HG02642 (cell line): Measurements from ENCODE around the gene FCAR.
"Not testable (repeated sequence)": the region's sequence is repeated elsewhere in the genome, so short reads cannot be mapped to it uniquely, and the experiment has no call there.

Source experiments
- ATAC-seq: cut with Tn5 transposase; IDR thresholded peaks from one replicate; pipeline ENCODE4 v1.9.1; 2021; ENCODE audit warnings: mild to moderate bottlenecking; ENCODE audit not compliant: unreplicated experiment, poor library complexity

Gene FCAR

GRCh38 chr19:54893406-54893805 lies 19.4 kb downstream of the FCAR start:
- no peak for ATAC-seq

GRCh38 chr19:54894106-54894505 lies 20.1 kb downstream of the FCAR start:
- not testable (repeated sequence) for ATAC-seq

DNA sequence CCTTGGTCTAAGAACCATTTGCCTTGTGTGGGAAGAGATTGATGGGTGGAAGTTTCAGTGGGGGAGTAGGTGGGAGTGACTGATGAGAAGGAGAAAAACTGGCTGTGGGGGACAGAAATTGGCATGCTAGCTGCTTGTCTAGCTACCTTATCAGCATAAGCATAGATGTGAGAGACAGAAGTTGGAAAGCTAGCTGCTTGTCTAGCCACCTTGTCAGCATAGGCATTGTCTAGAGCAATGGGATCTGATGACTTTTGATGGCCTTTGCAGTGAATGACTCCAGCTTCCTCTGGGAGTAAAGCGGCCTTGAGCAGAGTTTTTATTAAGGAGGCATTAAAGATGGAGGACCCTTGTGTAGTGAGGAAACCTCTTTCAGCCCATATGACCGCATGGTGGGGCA lies 22.0 kb downstream of the FCAR start:
- ATAC-seq, result no peak

DNA sequence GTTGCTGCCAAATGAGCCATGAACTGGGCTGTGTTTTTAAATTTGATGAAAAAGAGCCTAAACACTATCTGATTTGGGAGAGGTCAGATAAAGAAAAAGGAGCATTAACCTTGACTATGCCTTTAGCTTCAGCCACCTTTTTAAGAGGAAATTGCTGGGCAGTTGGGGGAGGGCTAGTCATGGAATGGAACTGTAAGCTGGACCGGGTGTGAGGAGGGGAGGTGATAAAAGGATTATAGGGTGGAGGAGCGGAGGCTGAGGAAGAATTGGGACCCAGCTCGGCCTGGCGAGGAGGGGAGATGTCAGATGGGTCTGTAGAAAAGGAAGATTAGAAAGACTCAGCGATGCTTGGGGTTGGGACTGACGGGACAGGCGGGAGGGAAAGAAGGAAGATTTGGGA lies 24.6 kb downstream of the FCAR start:
- ATAC-seq, result not testable (repeated sequence)

GRCh38 chr19:54899646-54900045 lies 25.6 kb downstream of the FCAR start:
- ATAC-seq, result not testable (repeated sequence)

- not testable (repeated sequence) for ATAC-seq
Measured at GRCh38 chr19:54901153-54901552, 27.1 kb downstream of the FCAR start.

DNA sequence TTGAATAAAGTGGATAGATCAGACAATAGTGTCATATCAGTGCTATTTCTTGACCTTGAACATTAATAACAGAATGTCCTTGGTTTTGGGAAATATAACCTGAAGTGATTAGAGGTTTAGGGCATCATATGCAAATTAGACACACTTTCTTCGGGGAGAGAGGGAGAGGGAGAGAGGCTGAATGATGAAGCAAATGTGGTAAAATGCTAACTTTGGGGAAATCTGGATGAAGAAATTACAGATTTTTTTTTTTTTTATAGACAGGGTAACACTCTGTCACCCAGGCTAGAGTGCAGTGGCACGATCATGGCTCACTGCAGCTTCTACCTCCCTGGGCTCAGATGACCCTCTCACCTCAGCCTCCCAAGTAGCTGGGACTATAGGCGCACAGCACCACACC lies 28.0 kb downstream of the FCAR start:
- ATAC-seq, result no peak

GRCh38 chr19:54903303-54903702 lies 29.3 kb downstream of the FCAR start:
- ATAC-seq, result no peak

GRCh38 chr19:54904261-54904660 lies 30.2 kb downstream of the FCAR start:
- ATAC-seq, result not testable (repeated sequence)

- no peak for ATAC-seq
Measured at GRCh38 chr19:54905421-54905802, 31.4 kb downstream of the FCAR start.

DNA sequence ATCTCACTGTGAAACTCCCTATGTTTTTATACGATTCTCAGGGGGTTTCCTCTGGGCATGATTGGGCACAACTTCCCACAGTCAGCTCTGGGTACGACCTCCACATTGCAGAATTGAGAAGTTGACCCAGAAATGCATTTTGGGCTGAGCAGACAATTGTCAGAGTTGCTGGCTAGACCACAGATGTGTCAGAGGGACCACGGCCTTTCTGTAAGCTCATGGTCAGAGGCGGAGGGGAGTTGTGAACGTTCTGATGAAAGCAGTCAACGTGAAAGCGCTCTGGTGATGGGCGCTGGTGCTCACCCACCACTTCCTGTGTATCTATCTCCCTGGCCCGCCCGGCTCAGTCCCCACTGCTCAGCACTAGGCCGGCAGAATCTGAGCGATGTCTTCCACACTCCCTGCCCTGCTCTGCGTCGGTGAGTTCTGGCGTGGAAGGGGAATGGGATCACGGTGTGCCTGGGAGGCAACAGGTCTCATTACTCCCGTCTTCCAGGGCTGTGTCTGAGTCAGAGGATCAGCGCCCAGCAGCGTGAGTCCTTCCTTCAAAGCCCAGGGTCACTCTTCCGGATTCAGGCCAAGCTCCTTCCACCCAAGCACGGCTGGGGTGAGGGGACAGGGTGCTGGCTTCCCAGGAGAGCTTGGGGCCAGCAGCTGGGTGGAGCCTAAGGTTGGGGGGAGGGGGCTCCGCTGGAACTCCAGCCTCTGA lies 31.9 kb downstream of the FCAR start, which contains the start of gene NCR1:
TSS of gene NCR1 (plus strand) at position 346 of the 709 bp plus-strand sequence. CDS start at position 386, 40 bp downstream.
- ATAC-seq, result no peak

DNA sequence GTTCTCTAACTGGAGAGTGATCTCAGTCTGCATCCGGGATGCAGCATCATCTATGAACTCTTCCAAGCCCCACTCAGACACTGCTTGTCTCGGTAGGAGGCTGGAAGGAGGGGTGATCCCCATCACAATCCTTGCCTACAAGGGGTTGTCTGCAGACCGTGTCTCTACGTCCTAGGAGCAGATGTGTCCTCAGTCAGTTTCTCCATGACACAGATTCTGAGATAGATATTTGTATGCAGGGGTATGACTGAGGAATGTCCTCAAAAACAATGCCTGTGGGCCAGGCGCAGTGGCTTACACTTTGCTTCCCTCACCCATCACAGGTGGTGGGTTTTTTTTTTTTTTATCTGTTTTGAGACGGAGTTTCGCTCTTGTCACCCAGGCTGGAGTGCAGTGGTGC lies 32.8 kb downstream of the FCAR start:
- ATAC-seq, result no peak

DNA sequence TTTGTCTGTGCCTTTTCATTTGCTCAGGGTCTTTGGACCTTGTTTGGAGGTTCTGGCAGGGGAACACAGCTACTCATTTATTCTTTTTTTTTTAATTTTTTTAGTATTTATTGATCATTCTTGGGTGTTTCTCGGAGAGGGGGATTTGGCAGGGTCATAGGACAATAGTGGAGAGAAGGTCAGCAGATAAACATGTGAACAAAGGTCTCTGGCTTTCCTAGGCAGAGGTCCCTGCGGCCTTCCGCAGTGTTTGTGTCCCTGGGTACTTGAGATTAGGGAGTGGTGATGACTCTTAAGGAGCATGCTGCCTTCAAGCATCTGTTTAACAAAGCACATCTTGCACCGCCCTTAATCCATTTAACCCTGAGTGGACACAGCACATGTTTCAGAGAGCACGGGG lies 33.9 kb downstream of the FCAR start:
- not testable (repeated sequence) for ATAC-seq

DNA sequence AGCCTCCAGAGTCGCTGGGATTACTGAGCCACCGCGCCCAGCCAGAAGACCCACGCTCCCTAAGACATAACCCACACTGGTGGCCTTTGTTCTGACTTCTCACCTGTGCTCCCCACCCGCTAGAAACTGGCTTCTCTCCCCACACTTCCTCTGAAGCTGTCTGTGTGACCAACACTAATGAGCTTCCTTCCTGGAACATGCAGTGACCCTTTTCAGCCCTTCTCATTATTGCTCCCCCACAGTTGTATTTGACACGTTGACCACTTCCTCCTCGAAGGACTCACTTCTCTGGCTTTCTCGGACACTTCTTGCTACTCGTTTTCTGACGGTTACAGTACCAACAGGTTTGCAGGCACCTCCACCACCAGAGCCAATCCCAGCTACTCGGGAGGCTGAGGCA lies 42.8 kb downstream of the FCAR start:
- ATAC-seq, result no peak

- ATAC-seq, result no peak
Measured at GRCh38 chr19:54918499-54918898, 44.5 kb downstream of the FCAR start.

- ATAC-seq, result not testable (repeated sequence)
Measured at GRCh38 chr19:54919646-54920563, 45.9 kb downstream of the FCAR start.

GRCh38 chr19:54921082-54921481 lies 47.0 kb downstream of the FCAR start:
- ATAC-seq, result no peak

GRCh38 chr19:54923276-54923675 lies 49.2 kb downstream of the FCAR start:
- ATAC-seq, result no peak

DNA sequence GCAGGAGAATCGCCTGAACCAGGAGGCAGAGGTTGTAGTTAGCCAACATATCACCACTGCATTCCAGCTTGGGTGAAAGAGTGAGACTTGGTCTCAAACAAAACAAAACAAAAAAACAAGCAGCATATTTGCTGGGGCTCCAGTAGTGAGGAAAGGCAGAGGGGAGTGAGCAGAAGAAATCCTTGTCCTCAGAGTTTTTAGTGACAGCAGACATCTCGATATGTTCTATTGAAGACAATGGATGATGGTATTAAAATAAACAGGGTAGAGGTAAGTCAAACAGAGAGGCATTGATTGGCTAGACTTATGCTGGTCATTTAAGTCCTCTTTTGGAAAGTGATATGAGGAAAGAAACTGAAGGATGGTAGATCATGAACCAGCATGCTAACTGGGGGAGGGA lies 54.3 kb downstream of the FCAR start:
- ATAC-seq, result no peak

- peak; percentile 42 for ATAC-seq
Measured at GRCh38 chr19:54937926-54938325, 63.9 kb downstream of the FCAR start.

- ATAC-seq, result no peak
Measured at GRCh38 chr19:54938906-54939305, 64.9 kb downstream of the FCAR start.
